GM21619 (cell line): ENCODE results near the gene PCDHA11.
"Not testable (repeated sequence)": the region's sequence is repeated elsewhere in the genome, so short reads cannot be mapped to it uniquely, and the experiment has no call there.

ENCODE experiments used
- ATAC-seq: cut with Tn5 transposase; IDR thresholded peaks from one replicate; pipeline ENCODE4 v1.9.1; 2021; ENCODE audit not compliant: unreplicated experiment

PCDHA11 gene, protein sequence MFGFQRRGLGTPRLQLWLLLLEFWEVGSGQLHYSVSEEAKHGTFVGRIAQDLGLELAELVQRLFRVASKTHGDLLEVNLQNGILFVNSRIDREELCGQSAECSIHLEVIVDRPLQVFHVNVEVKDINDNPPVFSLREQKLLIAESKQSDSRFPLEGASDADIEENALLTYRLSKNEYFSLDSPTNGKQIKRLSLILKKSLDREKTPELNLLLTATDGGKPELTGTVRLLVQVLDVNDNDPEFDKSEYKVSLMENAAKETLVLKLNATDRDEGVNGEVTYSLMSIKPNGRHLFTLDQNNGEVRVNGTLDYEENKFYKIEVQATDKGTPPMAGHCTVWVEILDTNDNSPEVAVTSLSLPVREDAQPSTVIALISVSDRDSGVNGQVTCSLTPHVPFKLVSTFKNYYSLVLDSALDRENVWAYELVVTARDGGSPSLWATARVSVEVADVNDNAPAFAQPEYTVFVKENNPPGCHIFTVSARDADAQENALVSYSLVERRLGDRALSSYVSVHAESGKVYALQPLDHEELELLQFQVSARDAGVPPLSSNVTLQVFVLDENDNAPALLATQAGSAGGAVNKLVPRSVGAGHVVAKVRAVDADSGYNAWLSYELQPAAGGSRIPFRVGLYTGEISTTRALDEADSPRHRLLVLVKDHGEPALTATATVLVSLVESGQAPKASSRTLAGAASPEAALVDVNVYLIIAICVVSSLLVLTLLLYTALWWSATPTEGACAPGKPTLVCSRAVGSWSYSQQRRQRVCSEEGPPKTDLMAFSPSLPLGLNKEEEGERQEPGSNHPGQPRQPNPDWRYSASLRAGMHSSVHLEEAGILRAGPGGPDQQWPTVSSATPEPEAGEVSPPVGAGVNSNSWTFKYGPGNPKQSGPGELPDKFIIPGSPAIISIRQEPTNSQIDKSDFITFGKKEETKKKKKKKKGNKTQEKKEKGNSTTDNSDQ

DNA sequence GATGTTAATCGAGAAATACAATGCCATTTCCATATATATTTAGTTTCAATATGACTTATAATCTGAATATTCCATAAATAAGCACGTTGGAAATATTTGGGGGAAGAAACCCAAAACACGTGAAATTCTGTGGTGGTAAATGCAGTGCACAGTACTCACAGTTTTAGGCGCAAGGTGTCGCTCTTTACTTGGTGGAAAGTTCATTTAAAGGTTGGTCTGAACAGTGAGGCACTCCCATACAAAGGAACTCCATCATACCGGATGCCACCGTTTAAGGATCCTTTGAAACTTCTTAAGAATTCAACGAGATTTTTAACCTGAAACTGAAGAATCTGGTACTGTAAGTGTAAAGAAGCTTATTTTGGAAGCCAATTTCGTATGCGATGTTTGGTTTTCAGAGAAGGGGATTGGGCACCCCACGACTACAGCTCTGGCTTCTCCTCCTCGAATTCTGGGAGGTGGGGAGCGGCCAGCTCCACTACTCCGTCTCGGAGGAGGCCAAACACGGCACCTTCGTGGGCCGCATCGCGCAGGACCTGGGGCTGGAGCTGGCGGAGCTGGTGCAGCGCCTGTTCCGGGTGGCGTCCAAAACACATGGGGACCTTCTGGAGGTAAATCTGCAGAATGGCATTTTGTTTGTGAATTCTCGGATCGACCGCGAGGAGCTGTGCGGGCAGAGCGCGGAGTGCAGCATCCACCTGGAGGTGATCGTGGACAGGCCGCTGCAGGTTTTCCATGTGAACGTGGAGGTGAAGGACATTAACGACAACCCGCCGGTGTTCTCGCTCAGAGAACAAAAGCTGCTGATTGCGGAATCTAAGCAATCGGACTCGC lies at the start of gene PCDHA11:
Gene PCDHA11, plus strand, starts transcription at position 237 of the 834 bp plus-strand sequence. Its CDS starts 147 bp downstream, at position 384.
- ATAC-seq: no peak

DNA sequence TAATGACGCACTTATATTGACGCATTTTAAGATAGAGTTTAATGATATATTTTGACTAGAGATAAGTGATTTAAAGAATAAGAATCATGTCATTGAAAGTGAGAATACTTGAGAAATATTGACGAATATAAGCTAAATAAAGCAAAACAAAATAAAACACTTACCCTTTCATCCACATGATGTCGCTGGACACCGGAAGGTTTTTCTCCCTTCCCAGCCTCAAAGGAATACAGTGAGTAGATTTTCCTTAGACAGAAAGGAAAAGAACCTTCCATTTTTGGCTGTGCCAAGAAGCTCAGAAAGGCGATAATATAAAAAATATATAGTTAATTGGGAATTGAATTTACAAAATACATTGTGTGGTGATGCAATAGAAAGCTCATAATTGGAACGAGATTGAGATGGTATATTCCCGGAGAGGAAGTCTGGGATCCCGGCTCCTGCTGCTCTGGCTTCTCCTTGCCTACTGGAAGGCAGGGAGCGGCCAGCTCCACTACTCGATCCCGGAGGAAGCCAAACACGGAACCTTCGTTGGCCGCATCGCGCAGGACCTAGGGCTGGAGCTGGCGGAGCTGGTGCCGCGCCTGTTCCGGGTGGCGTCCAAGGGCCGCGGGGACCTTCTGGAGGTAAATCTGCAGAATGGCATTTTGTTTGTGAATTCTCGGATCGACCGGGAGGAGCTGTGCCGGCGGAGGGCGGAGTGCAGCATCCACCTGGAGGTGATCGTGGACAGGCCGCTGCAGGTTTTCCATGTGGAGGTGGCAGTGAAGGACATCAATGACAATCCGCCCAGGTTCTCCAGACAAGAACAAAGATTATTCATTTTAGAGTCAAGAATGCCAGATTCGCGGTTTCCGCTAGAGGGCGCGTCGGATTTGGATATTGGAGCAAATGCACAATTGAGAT lies 47.1 kb upstream of the PCDHA11 start, which contains the start of gene PCDHA5:
Gene PCDHA5, plus strand, starts transcription at position 239 of the 906 bp plus-strand sequence.
- no peak for ATAC-seq

DNA sequence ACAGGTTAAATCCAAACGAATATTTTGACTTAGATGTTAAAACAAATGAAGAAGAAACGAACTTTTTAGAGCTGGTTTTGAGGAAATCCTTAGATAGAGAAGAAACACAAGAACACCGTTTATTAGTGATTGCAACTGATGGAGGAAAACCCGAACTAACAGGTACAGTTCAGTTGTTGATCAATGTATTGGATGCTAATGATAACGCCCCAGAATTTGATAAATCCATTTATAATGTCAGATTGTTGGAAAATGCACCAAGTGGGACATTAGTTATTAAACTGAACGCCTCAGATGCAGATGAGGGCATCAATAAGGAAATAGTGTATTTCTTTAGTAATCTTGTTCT lies 46.5 kb upstream of the PCDHA11 start:
- no peak for ATAC-seq

DNA sequence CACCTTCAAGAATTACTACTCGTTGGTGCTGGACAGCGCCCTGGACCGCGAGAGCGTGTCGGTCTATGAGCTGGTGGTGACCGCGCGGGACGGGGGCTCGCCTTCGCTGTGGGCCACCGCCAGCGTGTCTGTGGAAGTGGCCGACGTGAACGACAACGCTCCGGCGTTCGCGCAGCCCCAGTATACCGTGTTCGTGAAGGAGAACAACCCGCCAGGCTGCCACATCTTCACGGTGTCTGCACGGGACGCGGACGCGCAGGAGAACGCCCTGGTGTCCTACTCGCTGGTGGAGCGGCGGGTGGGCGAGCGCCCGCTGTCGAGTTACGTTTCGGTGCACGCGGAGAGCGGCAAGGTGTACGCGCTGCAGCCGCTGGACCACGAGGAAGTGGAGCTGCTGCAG lies 45.8 kb upstream of the PCDHA11 start:
- not testable (repeated sequence) for ATAC-seq

DNA sequence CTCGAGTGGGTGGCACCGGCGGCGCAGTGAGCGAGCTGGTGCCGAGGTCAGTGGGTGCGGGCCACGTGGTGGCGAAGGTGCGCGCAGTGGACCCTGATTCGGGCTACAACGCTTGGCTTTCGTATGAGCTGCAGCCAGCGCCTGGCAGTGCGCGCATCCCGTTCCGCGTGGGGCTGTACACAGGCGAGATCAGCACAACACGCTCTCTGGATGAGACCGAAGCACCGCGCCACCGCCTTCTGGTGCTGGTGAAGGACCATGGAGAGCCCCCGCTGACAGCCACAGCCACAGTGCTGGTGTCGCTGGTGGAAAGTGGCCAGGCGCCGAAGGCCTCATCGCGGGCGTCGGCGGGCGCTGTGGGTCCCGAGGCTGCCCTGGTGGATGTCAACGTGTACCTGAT lies 45.3 kb upstream of the PCDHA11 start:
- no peak for ATAC-seq

DNA sequence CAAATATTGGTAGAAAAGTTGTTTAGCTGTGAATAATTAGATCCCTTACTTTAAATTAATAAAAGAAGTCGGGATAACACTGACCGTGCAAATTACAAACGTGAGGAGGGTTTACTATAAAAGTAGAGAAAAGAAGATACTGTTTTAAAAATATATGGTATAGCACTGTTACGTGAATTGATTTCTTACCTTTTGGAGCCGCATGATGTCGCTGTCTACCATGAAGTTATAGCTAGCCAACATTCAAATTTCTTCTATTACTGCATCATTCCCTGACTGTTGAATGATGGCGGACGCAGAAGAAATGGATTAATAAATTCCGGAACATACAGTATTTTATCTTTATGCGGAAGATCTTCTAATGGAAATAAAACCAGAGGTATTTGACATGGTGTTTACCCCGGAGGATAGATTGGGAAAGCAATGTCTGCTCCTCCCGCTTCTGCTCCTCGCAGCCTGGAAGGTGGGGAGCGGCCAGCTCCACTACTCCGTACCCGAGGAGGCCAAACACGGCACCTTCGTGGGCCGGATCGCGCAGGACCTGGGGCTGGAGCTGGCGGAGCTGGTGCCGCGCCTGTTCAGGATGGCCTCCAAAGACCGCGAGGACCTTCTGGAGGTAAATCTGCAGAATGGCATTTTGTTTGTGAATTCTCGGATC lies 40.9 kb upstream of the PCDHA11 start, which contains the start of gene PCDHA6:
Gene PCDHA6, plus strand, starts transcription at position 257 of the 658 bp plus-strand sequence. Its CDS starts 132 bp downstream, at position 389.
- no peak for ATAC-seq

DNA sequence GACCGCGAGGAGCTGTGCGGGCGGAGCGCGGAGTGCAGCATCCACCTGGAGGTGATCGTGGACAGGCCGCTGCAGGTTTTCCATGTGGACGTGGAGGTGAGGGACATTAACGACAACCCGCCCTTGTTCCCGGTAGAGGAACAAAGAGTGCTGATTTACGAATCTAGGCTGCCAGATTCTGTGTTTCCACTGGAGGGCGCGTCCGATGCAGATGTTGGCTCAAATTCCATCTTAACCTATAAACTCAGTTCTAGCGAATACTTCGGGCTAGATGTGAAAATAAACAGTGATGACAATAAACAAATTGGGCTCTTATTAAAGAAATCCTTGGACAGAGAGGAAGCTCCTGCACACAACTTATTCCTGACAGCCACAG lies 40.4 kb upstream of the PCDHA11 start:
- ATAC-seq: no peak

DNA sequence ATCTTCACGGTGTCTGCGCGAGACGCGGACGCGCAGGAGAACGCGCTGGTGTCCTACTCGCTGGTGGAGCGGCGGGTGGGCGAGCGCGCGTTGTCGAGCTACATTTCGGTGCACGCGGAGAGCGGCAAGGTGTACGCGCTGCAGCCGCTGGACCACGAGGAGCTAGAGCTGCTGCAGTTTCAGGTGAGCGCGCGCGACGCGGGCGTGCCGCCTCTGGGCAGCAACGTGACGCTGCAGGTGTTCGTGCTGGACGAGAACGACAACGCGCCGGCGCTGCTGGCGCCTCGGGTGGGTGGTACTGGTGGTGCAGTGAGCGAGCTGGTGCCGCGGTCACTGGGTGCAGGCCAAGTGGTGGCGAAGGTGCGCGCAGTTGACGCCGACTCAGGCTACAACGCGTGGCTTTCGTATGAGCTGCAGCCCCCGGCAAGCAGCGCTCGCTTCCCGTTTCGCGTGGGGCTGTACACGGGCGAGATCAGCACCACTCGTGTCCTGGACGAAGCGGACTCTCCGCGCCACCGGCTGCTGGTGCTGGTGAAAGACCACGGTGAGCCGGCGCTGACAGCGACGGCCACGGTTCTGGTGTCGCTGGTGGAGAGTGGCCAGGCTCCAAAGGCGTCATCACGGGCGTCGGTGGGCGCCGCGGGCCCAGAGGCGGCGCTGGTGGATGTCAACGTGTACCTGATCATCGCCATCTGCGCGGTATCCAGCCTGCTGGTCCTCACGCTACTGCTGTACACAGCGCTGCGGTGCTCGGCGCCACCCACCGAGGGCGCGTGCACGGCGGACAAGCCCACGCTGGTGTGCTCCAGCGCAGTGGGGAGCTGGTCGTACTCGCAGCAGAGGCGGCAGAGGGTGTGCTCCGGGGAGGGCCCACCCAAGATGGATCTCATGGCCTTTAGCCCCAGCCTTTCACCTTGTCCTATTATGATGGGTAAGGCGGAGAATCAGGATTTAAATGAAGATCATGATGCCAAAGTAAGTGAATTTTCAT lies 39.0 kb upstream of the PCDHA11 start:
- not testable (repeated sequence) for ATAC-seq

DNA sequence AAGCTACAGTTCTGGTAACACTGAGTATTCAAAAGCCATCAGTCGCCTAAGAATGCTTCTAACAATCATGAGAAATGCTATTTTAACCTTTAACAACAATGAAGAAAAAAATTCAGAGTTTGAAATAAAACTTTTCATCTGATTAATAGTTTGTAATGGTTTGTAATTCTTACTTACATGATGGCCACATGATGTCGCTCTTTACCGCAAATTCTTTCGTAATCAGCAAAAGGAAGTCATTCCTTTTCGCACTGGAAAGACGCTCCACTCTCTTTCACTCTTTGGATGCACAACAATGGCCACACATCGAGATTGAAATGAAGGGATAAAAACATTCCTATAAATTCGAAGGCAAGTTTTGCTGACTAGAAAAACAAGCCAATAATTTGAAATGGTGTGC lies 34.8 kb upstream of the PCDHA11 start, which contains the start of gene PCDHA7:
Gene PCDHA7, plus strand, starts transcription at position 277 of the 400 bp plus-strand sequence. Its CDS starts 115 bp downstream, at position 392.
- no peak for ATAC-seq

DNA sequence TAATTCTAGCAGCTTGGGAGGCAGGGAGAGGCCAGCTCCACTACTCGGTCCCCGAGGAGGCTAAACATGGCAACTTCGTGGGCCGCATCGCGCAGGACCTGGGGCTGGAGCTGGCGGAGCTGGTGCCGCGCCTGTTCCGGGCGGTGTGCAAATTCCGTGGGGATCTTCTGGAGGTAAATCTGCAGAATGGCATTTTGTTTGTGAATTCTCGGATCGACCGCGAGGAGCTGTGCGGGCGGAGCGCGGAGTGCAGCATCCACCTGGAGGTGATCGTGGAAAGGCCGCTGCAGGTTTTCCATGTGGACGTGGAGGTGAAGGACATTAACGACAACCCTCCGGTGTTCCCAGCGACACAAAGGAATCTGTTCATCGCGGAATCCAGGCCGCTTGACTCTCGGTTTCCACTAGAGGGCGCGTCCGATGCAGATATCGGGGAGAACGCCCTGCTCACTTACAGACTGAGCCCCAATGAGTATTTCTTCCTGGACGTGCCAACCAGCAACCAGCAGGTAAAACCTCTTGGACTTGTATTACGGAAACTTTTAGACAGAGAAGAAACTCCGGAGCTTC lies 34.2 kb upstream of the PCDHA11 start:
- ATAC-seq: not testable (repeated sequence)

DNA sequence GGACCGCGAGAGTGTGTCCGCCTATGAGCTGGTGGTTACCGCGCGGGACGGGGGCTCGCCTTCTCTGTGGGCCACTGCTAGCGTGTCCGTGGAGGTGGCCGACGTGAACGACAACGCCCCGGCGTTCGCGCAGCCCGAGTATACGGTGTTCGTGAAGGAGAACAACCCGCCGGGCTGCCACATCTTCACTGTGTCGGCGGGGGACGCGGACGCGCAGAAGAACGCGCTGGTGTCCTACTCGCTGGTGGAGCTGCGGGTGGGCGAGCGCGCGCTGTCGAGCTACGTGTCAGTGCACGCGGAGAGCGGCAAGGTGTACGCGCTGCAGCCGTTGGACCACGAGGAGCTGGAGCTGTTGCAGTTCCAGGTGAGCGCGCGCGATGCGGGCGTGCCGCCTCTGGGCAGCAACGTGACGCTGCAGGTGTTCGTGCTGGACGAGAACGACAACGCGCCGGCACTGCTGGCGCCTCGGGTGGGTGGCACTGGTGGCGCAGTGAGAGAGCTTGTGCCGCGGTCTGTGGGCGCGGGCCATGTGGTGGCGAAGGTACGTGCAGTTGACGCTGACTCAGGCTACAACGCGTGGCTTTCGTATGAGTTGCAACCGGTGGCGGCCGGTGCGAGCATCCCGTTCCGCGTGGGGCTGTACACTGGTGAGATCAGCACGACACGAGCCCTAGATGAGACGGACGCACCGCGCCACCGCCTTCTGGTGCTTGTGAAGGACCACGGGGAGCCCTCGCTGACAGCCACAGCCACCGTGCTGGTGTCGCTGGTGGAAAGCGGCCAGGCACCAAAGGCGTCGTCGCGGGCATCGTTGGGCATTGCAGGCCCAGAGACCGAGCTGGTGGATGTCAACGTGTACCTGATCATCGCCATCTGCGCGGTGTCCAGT lies 32.9 kb upstream of the PCDHA11 start:
- ATAC-seq: no peak

DNA sequence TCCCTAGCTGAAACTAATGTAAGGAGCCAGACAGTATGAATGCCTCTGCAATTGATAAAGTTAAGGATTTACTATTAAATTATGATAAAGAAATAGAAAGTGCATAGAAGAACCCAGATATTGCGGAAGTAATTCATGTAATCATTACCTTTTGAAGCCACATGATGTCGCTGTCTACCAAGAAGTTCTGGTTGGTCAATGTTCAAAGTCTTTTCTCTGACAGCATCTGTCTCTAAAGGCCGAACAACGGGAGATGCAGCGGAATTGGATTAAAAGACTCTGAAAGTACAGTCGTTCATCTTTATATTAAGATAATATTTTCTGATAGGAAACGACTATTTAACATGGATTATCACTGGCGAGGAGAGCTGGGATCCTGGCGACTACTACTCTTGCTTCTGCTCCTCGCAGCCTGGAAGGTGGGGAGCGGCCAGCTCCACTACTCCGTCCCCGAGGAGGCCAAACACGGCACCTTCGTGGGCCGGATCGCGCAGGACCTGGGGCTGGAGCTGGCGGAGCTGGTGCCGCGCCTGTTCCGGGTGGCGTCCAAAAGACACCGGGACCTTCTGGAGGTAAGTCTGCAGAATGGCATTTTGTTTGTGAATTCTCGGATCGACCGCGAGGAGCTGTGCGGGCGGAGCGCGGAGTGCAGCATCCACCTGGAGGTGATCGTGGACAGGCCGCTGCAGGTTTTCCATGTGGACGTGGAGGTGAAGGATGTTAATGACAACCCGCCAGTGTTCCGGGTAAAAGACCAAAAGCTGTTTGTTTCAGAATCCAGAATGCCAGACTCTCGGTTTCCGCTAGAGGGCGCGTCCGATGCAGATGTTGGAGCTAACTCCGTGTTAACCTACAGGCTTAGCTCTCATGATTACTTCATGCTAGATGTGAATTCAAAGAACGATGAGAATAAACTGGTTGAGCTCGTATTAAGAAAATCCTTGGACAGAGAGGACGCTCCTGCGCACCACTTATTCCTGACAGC lies 27.5 kb upstream of the PCDHA11 start, which contains the start of gene PCDHA8:
Gene PCDHA8, plus strand, starts transcription at position 210 of the 985 bp plus-strand sequence. Its CDS starts 135 bp downstream, at position 345.
- no peak for ATAC-seq

DNA sequence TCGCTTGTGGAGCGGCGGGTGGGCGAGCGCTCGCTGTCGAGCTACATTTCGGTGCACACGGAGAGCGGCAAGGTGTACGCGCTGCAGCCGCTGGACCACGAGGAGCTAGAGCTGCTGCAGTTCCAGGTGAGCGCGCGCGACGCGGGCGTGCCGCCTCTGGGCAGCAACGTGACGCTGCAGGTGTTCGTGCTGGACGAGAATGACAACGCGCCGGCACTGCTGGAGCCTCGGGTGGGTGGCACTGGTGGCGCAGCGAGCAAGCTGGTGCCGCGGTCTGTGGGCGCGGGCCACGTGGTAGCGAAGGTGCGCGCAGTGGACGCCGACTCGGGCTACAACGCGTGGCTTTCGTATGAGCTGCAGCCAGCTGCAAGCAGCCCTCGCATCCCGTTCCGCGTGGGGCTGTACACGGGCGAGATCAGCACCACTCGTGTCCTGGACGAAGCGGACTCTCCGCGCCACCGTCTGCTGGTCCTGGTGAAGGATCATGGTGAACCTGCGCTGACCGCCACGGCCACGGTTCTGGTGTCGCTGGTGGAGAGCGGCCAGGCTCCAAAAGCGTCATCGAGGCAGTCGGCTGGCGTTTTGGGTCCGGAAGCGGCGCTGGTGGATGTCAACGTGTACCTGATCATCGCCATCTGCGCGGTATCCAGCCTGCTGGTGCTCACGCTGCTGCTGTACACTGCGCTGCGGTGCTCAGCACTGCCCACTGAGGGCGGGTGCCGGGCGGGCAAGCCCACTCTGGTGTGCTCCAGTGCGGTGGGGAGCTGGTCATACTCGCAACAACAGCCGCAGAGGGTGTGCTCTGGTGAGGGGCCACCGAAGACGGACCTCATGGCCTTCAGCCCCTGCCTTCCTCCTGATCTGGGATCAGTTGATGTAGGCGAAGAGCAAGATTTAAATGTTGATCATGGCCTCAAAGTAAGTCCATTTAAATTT lies 25.7 kb upstream of the PCDHA11 start:
- ATAC-seq: no peak
